Activated T-helper 1 cell treated with anti-CD3 and anti-CD28 coated beads, Interleukin-12 subunit alpha, Interleukin-12 subunit beta, Interleukin-2, Interleukin-4 antibody, amounts not matched to agents 30 ng/mL and 10 ng/mL and 1 ng/mL, durations not matched to agents 14 hours and 24 hours and 36 hours (primary cell): ENCODE data around the gene FAM124B. TPM values are rescaled to one million over a fixed set of nuclear protein-coding genes. Genes with fewer than 3 reads are reported as not detected.

Experiments
- DNase-seq: peaks from one replicate; pipeline ENCODE4 v3.0.0; 2021; ENCODE audit warnings: low spot score
- H3K27ac Mint-ChIP-seq: one replicate; pipeline ENCODE4 v1.8.0; 2021; ENCODE audit warnings: mild to moderate bottlenecking, mixed read lengths
- H3K27me3 Mint-ChIP-seq: one replicate; pipeline ENCODE4 v1.8.0; 2022; ENCODE audit warnings: mild to moderate bottlenecking, moderate library complexity, mixed read lengths; ENCODE audit not compliant: insufficient read depth
- H3K36me3 Mint-ChIP-seq: one replicate; pipeline ENCODE4 v1.8.0; 2021; ENCODE audit warnings: low read depth, mixed read lengths
- H3K4me1 Mint-ChIP-seq: one replicate; pipeline ENCODE4 v1.8.0; 2021; ENCODE audit warnings: low read depth, mixed read lengths
- H3K4me3 Mint-ChIP-seq: one replicate; pipeline ENCODE4 v1.8.0; 2021; ENCODE audit warnings: mild to moderate bottlenecking, moderate library complexity, mixed read lengths
- H3K9me3 Mint-ChIP-seq: one replicate; pipeline ENCODE4 v1.8.0; 2021; ENCODE audit warnings: mixed read lengths
- intact Hi-C: fragments of 100-400 bp; cut with micrococcal nuclease; formaldehyde crosslinking; loops from one replicate; pipeline ENCODE4 v1.15.1; 2024
- total RNA-seq: library from RNA; stranded (reverse); gene quantifications from 2 replicates; pipeline ENCODE4 v1.2.3, GENCODE V29; 2022

Gene FAM124B
- total RNA-seq, 1 donor from 2014 or later, result 0.23 TPM

- intact Hi-C loops, result no loop called here
- peaks cover 7% of the 10 kb centered on the region for H3K27me3 Mint-ChIP-seq
- H3K4me3 Mint-ChIP-seq, result no peak overlapping the region
- no peaks in the 10 kb centered on the region for H3K9me3 Mint-ChIP-seq
- H3K27ac Mint-ChIP-seq, result no peak overlapping the region
- DNase-seq, result no peak
- no peaks in the 10 kb centered on the region for H3K4me1 Mint-ChIP-seq
- no peaks in the 10 kb centered on the region for H3K36me3 Mint-ChIP-seq
These were observed 35.6 kb downstream of the FAM124B start for GRCh38 chr2:224366267-224366844.

- Mint-ChIP-seq H3K36me3 (no peaks in the 10 kb centered on the region), H3K9me3 (no peaks in the 10 kb centered on the region), H3K27me3 (peaks cover 2% of the 10 kb centered on the region), H3K4me3 (no peak overlapping the region), H3K27ac (no peak overlapping the region), H3K4me1 (no peaks in the 10 kb centered on the region)
- intact Hi-C loops, result no loop called here
- no peak for DNase-seq
These were observed 36.6 kb downstream of the FAM124B start for GRCh38 chr2:224365331-224365730.

GRCh38 chr2:224363281-224363680 is 38.6 kb downstream of the FAM124B start:
- Mint-ChIP-seq H3K9me3 (no peaks in the 10 kb centered on the region), H3K4me1 (no peaks in the 10 kb centered on the region), H3K27me3 (no peaks in the 10 kb centered on the region), H3K36me3 (no peaks in the 10 kb centered on the region), H3K4me3 (no peak overlapping the region), H3K27ac (no peak overlapping the region)
- intact Hi-C loops, result no loop called here
- DNase-seq, result no peak

- Mint-ChIP-seq H3K27me3 (no peaks in the 10 kb centered on the region), H3K4me3 (no peak overlapping the region), H3K27ac (no peak overlapping the region), H3K4me1 (no peaks in the 10 kb centered on the region), H3K9me3 (no peaks in the 10 kb centered on the region), H3K36me3 (no peaks in the 10 kb centered on the region)
- intact Hi-C loops, result no loop called here
- DNase-seq, result no peak
These were observed 39.8 kb downstream of the FAM124B start for GRCh38 chr2:224362094-224362493.

GRCh38 chr2:224360801-224361251 is 41.1 kb downstream of the FAM124B start:
- Mint-ChIP-seq H3K4me1 (no peaks in the 10 kb centered on the region), H3K27ac (no peak overlapping the region), H3K4me3 (no peak overlapping the region), H3K27me3 (no peaks in the 10 kb centered on the region), H3K9me3 (no peaks in the 10 kb centered on the region), H3K36me3 (no peaks in the 10 kb centered on the region)
- DNase-seq, result no peak
- intact Hi-C loops, result no loop called here

GRCh38 chr2:224359569-224359968 is 42.3 kb downstream of the FAM124B start:
- intact Hi-C loops, result no loop called here
- no peak overlapping the region for H3K4me3 Mint-ChIP-seq
- DNase-seq, result no peak

GRCh38 chr2:224357098-224357901 is 44.6 kb downstream of the FAM124B start:
- peaks cover 9% of the 10 kb centered on the region for H3K27me3 Mint-ChIP-seq
- DNase-seq, result peak; percentile 35
- H3K27ac Mint-ChIP-seq, result no peak overlapping the region
- H3K4me3 Mint-ChIP-seq, result no peak overlapping the region
- H3K36me3 Mint-ChIP-seq, result no peaks in the 10 kb centered on the region
- no peaks in the 10 kb centered on the region for H3K4me1 Mint-ChIP-seq
- intact Hi-C loops, result loop anchor here (1.0 kb wide), 4 partner anchors 92 to 1303 kb away; no protein-coding TSS in a partner anchor
- no peaks in the 10 kb centered on the region for H3K9me3 Mint-ChIP-seq

More at GRCh38 chr2:224359569-224359968, 42.3 kb downstream of the FAM124B start:
- Mint-ChIP-seq H3K9me3 (no peaks in the 10 kb centered on the region), H3K36me3 (no peaks in the 10 kb centered on the region), H3K4me1 (no peaks in the 10 kb centered on the region), H3K27ac (no peak overlapping the region), H3K27me3 (no peaks in the 10 kb centered on the region)

- H3K27me3 Mint-ChIP-seq, result peaks cover 20% of the 10 kb centered on the region
- H3K9me3 Mint-ChIP-seq, result no peaks in the 10 kb centered on the region
- no peaks in the 10 kb centered on the region for H3K4me1 Mint-ChIP-seq
- H3K4me3 Mint-ChIP-seq, result no peak overlapping the region
- no peaks in the 10 kb centered on the region for H3K36me3 Mint-ChIP-seq
- H3K27ac Mint-ChIP-seq, result no peak overlapping the region
- intact Hi-C loops, result no loop called here
- DNase-seq, result no peak
These were observed 47.2 kb downstream of the FAM124B start for GRCh38 chr2:224354632-224355211.

- intact Hi-C loops, result no loop called here
- Mint-ChIP-seq H3K4me3 (no peak overlapping the region), H3K36me3 (no peaks in the 10 kb centered on the region), H3K27ac (no peak overlapping the region), H3K27me3 (peaks cover 25% of the 10 kb centered on the region), H3K9me3 (no peaks in the 10 kb centered on the region), H3K4me1 (no peaks in the 10 kb centered on the region)
- no peak for DNase-seq
These were observed 51.2 kb downstream of the FAM124B start for GRCh38 chr2:224350703-224351102.

- H3K27me3 Mint-ChIP-seq, result peaks cover 25% of the 10 kb centered on the region
- intact Hi-C loops, result no loop called here
These were observed 52.5 kb downstream of the FAM124B start for GRCh38 chr2:224349396-224349795.

GRCh38 chr2:224347176-224348051 is 54.5 kb downstream of the FAM124B start:
- Mint-ChIP-seq H3K27me3 (peaks cover 17% of the 10 kb centered on the region), H3K4me3 (no peak overlapping the region), H3K36me3 (no peaks in the 10 kb centered on the region), H3K4me1 (no peaks in the 10 kb centered on the region), H3K9me3 (no peaks in the 10 kb centered on the region), H3K27ac (no peak overlapping the region)
- intact Hi-C loops, result no loop called here
- DNase-seq, result no peak

More at GRCh38 chr2:224349396-224349795, 52.5 kb downstream of the FAM124B start:
- Mint-ChIP-seq H3K36me3 (no peaks in the 10 kb centered on the region), H3K9me3 (no peaks in the 10 kb centered on the region), H3K27ac (no peak overlapping the region), H3K4me1 (no peaks in the 10 kb centered on the region), H3K4me3 (no peak overlapping the region)
- DNase-seq, result no peak

GRCh38 chr2:224345492-224345891 is 56.4 kb downstream of the FAM124B start:
- Mint-ChIP-seq H3K4me3 (no peak overlapping the region), H3K4me1 (no peaks in the 10 kb centered on the region), H3K9me3 (no peaks in the 10 kb centered on the region), H3K27me3 (peaks cover 7% of the 10 kb centered on the region), H3K36me3 (no peaks in the 10 kb centered on the region), H3K27ac (no peak overlapping the region)
- no peak for DNase-seq
- intact Hi-C loops, result no loop called here
